ENCODE measurements around the gene FALEC.

GRCh38 chr1:150507912-150508864 is 7.4 kb upstream of the FALEC start, which contains the start of gene ECM1:
- TF ChIP-seq, protein P1, sequence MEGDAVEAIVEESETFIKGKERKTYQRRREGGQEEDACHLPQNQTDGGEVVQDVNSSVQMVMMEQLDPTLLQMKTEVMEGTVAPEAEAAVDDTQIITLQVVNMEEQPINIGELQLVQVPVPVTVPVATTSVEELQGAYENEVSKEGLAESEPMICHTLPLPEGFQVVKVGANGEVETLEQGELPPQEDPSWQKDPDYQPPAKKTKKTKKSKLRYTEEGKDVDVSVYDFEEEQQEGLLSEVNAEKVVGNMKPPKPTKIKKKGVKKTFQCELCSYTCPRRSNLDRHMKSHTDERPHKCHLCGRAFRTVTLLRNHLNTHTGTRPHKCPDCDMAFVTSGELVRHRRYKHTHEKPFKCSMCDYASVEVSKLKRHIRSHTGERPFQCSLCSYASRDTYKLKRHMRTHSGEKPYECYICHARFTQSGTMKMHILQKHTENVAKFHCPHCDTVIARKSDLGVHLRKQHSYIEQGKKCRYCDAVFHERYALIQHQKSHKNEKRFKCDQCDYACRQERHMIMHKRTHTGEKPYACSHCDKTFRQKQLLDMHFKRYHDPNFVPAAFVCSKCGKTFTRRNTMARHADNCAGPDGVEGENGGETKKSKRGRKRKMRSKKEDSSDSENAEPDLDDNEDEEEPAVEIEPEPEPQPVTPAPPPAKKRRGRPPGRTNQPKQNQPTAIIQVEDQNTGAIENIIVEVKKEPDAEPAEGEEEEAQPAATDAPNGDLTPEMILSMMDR (IDR thresholded peaks at IDR 0.05) = no peak
- TF ChIP-seq POLR2A (IDR thresholded peaks at IDR 0.05) (peak; percentile 30), POLR2AphosphoS5 (IDR thresholded peaks at IDR 0.05) (no peak), EP300 (IDR thresholded peaks at IDR 0.05; ENCODE audit: low read depth) (no peak)
